ENCODE results near the gene ZBTB5. TPM values are rescaled to one million over a fixed set of nuclear protein-coding genes. Genes with fewer than 3 reads are reported as not detected.

ZBTB5 gene
- total and polyA plus RNA-seq, 2 of the 4 experiments (the other 2 are of a cell fraction): 6.3 to 9.1 TPM

DNA sequence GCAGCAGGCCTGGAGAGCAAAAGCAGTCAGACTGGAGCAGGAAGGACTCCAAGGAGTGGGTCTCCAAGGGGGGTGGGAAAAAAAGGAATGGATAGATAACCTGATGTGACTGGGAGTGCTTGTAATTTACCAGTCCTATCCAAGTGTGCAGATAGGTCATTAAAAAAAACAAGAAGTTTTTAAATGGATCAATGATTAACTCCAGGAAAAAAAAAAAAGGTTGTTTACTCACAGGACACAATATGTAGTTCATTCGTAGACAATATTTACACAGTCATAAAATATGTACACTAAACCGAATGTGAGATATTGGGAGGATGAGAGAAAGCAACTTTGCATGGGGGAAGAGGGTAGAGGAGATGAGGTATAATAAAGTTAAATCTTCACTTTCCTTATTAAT, 20.4 kb downstream of the ZBTB5 start:
- peaks cover 28% of the 10 kb centered on the region for H3K36me3 ChIP-seq (ENCODE audit: control insufficient read depth, insufficient read depth, low read length)
- no peak overlapping the region for H3K27ac ChIP-seq (ENCODE audit: insufficient read depth, low read length)
- no TSS peak for BruUV-seq (replicated peaks)
- no peak overlapping the region for H2BK20ac ChIP-seq (ENCODE audit: low read depth, low read length)
- no peak for TF ChIP-seq MXI1 (IDR thresholded peaks at IDR 0.05; ENCODE audit: borderline replicate concordance, low read depth, low read length)
- TF ChIP-seq, protein P1, sequence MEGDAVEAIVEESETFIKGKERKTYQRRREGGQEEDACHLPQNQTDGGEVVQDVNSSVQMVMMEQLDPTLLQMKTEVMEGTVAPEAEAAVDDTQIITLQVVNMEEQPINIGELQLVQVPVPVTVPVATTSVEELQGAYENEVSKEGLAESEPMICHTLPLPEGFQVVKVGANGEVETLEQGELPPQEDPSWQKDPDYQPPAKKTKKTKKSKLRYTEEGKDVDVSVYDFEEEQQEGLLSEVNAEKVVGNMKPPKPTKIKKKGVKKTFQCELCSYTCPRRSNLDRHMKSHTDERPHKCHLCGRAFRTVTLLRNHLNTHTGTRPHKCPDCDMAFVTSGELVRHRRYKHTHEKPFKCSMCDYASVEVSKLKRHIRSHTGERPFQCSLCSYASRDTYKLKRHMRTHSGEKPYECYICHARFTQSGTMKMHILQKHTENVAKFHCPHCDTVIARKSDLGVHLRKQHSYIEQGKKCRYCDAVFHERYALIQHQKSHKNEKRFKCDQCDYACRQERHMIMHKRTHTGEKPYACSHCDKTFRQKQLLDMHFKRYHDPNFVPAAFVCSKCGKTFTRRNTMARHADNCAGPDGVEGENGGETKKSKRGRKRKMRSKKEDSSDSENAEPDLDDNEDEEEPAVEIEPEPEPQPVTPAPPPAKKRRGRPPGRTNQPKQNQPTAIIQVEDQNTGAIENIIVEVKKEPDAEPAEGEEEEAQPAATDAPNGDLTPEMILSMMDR (conservative IDR thresholded peaks at IDR 0.05; ENCODE audit: low read depth, low read length): no peak
- TF ChIP-seq RFX5 (IDR thresholded peaks at IDR 0.05; ENCODE audit: low read depth, low read length): no peak
- no peak for TF ChIP-seq CHD1 (IDR thresholded peaks at IDR 0.05; ENCODE audit: low read depth, low read length)
- TF ChIP-seq MAZ (IDR thresholded peaks at IDR 0.05; ENCODE audit: borderline replicate concordance, low read depth, low read length): no peak
- intact Hi-C loops (cut with micrococcal nuclease) (no loop called here), in situ Hi-C loops (cut with MboI; ENCODE audit: low sequenced_read_pairs) (no loop called here), dilution Hi-C loops (cut with HindIII; ENCODE audit: low sequenced_read_pairs, unreplicated experiment) (no loop called here)
- no peak overlapping the region for H3K9ac ChIP-seq (ENCODE audit: low read depth, low read length)
- H3K4me1 ChIP-seq (ENCODE audit: control insufficient read depth, insufficient read depth, low read length): peaks cover 16% of the 10 kb centered on the region
- H3K23ac ChIP-seq (ENCODE audit: low read depth, low read length): no peak overlapping the region
- H4K91ac ChIP-seq (ENCODE audit: insufficient read depth, low read depth, low read length): no peak overlapping the region
- H3K4me2 ChIP-seq (ENCODE audit: low read depth, low read length): no peak overlapping the region
- no peak overlapping the region for H3K18ac ChIP-seq (ENCODE audit: low read depth, low read length)
- H2AK9ac ChIP-seq (replicated peaks; ENCODE audit: low read depth, low read length, poor library complexity): no peak overlapping the region
- ChIA-PET POLR2A (ENCODE audit: unreplicated experiment) (no interaction called here), CTCF (interaction anchor here (0.7 kb wide), 1 partner anchor 22 kb away, joined by 4 read pairs; the partner anchor contains the start of gene GRHPR)
- no peak overlapping the region for H2AK5ac ChIP-seq (ENCODE audit: low read depth, low read length)
- no peak overlapping the region for H4K8ac ChIP-seq (ENCODE audit: low read depth in 2 of 2, low read length in 2 of 2)
- H3K79me1 ChIP-seq (ENCODE audit: low read depth in 1 of 2, low read length in 2 of 2): peaks cover 43 to 88% of the 10 kb centered on the region in 2 experiments
- WGBS, 2 experiments (ENCODE audit: extremely low coverage in 2 of 2, insufficient read length in 1 of 2): no CpG with 5 or more reads among the region's 2 CpGs
- peaks cover 11% of the 10 kb centered on the region for H3K9me1 ChIP-seq (ENCODE audit: insufficient read depth, low read length)
- no peaks in the 10 kb centered on the region for H3K27me3 ChIP-seq (ENCODE audit: control insufficient read depth, insufficient read depth, low read length)
- no peak overlapping the region for H4K5ac ChIP-seq (ENCODE audit: low read depth, low read length)
- H3K9me3 ChIP-seq (ENCODE audit: control insufficient read depth, insufficient read depth, low read length): no peaks in the 10 kb centered on the region
- H2BK5ac ChIP-seq (ENCODE audit: low read depth, low read length, poor library complexity, severe bottlenecking): no peak overlapping the region
- H4K20me1 ChIP-seq (ENCODE audit: insufficient read depth, low read length): peaks cover 20% of the 10 kb centered on the region
- DNase-seq (no peak), ATAC-seq (ENCODE audit: low read depth) (no peak)
- H2BK15ac ChIP-seq (ENCODE audit: low read depth, low read length): no peak overlapping the region
- no peak overlapping the region for H2AFZ ChIP-seq (replicated peaks; ENCODE audit: low read length, poor library complexity)
- H3K14ac ChIP-seq (replicated peaks; ENCODE audit: low read depth, low read length): no peak overlapping the region
- no peak overlapping the region for H3K4ac ChIP-seq (ENCODE audit: low read depth, low read length)
- H2BK120ac ChIP-seq (ENCODE audit: low read depth, low read length): no peak overlapping the region
- H3K56ac ChIP-seq (ENCODE audit: extremely low read depth, insufficient read depth, low read length): no peak overlapping the region
- H3K4me3 ChIP-seq (ENCODE audit: insufficient read depth, low read depth, low read length): no peak overlapping the region

Measured in IMR-90 (cell line).